Natural killer cell treated with Interleukin-12 subunit alpha and Interleukin-12 subunit beta and Interleukin-15 and Interleukin-18, amount 100 ng/mL, for 72 hours (primary cell): ENCODE data around the gene RFT1. TPM values are rescaled to one million over a fixed set of nuclear protein-coding genes. Genes with fewer than 3 reads are reported as not detected.

ENCODE experiments used
- ATAC-seq, 2 donors: fragments of 150-1000 bp; cut with Tn5 transposase in 1 of 2; sonication (Bioruptor Pico), chemical (Tn5 transposase) in 1 of 2; 2 replicates each; pipeline ENCODE4 v1.10.0; 2021
- DNase-seq: peaks from one replicate; pipeline ENCODE4 v3.0.0; 2022; ENCODE audit warnings: low spot score
- H3K27ac Mint-ChIP-seq, 2 donors: 1 replicate in 1 of 2; 2 replicates in 1 of 2; pipeline ENCODE4 v1.8.0; 2022; ENCODE audit warnings: mixed read lengths in 2 of 2, mild to moderate bottlenecking in 1 of 2, moderate library complexity in 1 of 2
- H3K27me3 Mint-ChIP-seq, 2 donors: 1 replicate in 1 of 2; 2 replicates in 1 of 2; pipeline ENCODE4 v1.8.0; 2022; ENCODE audit warnings: mixed read lengths in 2 of 2
- H3K36me3 Mint-ChIP-seq: one replicate; pipeline ENCODE4 v1.8.0; 2022; ENCODE audit warnings: mixed read lengths
- H3K4me1 Mint-ChIP-seq, 2 donors: 1 replicate in 1 of 2; 2 replicates in 1 of 2; pipeline ENCODE4 v1.8.0; 2022; ENCODE audit warnings: low read depth in 2 of 2, mixed read lengths in 2 of 2, mild to moderate bottlenecking in 1 of 2
- H3K4me3 Mint-ChIP-seq: one replicate; pipeline ENCODE4 v1.8.0; 2022; ENCODE audit warnings: mixed read lengths
- H3K9me3 Mint-ChIP-seq: 2 replicates; pipeline ENCODE4 v1.8.0; 2022; ENCODE audit warnings: mixed read lengths
- total RNA-seq, 2 donors: library from RNA; stranded (reverse); gene quantifications; one replicate each; pipeline ENCODE4 v1.2.3, GENCODE V29; 2022

RFT1 gene
- total RNA-seq, 2 donors from 2014 or later: 33.1 to 51.6 TPM

DNA sequence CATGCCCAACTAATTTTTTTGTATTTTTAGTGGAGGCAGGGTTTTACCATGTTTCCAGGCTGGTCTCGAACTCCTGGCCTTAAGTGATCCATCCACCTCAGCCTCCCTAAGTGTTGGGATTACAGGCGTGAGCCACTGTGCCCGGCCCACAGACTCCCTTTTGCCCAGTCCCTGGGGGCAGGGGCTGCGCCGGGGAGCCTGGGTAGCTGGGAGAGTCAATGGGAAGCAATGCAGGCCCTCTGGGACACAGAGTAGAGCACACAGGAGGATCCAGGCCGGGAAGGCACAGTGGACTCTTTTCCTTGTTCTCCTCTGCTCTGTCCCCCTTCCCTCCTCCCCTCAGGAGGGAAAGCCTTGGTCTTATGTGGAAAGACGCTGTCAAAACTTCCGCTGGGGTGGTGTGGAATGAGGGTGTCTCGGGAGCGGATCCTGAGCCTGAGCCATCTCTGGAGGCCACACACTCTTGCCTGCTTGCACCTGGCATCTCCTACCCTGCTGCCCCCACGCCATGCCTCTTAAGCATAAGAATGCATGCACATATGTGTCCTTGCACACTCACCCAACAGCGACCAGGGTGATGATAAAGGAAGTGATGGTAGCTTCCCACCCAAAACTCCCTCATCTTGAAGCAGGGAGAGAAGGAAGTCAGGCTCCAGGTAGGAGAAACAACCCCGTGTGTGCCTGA, 18.9 kb upstream of the RFT1 start:
- Mint-ChIP-seq H3K27ac (no peak overlapping the region), H3K4me1 (no peaks in the 10 kb centered on the region), H3K27me3 (peaks cover 0 to 6% of the 10 kb centered on the region in 2 donors), H3K36me3 (no peaks in the 10 kb centered on the region), H3K4me3 (no peak overlapping the region), H3K9me3 (no peaks in the 10 kb centered on the region)
- ATAC-seq: no peak
- peak; percentile 41 for DNase-seq

DNA sequence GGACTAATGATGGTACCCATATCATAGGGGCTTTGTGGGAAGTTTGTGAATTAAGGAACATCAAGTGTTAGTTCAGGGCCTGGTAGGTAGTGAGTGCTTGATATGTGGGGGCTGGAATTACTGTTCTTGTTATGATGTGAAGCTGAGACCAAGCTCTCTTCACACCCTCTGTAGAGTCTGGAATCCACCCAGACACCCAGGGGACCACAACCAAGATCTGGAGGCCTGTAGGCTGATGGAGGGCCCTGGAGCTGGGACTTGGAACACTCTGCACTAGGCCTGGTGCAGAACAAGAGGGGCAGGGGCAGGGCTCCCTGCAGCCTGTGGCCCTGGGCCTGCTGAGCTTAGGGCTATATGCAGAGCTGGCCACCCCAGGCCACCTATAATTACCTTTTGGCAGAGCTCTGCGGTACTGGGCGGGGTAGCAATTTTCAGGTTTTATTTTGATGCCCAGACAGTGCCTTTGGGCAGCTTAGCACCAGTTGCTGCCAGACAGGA, 17.7 kb upstream of the RFT1 start:
- ATAC-seq (no peak), DNase-seq (no peak)
- Mint-ChIP-seq H3K36me3 (no peaks in the 10 kb centered on the region), H3K4me3 (no peak overlapping the region), H3K9me3 (no peaks in the 10 kb centered on the region), H3K27ac (no peak overlapping the region), H3K27me3 (no peaks in the 10 kb centered on the region), H3K4me1 (no peaks in the 10 kb centered on the region)

- no peaks in the 10 kb centered on the region for H3K27me3 Mint-ChIP-seq
- no peaks in the 10 kb centered on the region for H3K9me3 Mint-ChIP-seq
- DNase-seq: peak; percentile 41
- ATAC-seq: no peak
- no peak overlapping the region for H3K4me3 Mint-ChIP-seq
- H3K27ac Mint-ChIP-seq: no peak overlapping the region
- no peaks in the 10 kb centered on the region for H3K4me1 Mint-ChIP-seq
- H3K36me3 Mint-ChIP-seq: no peaks in the 10 kb centered on the region
These were observed 17.1 kb upstream of the RFT1 start for GRCh38 chr3:53147151-53147902.

DNA sequence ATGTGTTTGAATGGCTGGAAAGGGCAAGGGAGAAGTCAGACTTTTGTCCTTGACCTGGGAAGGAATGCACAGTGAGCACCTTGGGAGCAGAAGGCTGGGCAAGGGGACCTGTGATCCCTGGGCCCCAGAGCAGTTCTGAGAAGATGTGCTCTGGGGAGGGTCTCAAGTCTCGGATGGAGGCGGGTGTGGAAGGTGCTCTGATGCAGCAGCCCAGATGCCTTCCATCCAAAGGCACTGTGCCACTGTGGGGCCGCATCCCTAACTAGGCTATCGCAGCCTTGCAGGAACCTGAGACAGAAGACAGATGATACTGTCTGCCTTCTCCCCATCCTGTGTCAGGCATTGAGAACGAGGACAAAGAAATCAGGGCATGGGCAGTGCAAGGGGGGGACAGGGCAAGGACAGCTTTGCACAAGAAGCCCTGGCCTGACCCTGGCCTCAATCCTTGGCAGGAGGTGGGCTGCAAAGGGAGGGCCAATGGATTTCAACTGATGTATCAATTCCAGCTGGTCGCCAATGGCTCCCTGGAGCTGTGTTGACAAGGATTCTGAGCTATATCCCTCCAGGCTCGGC, 16.2 kb upstream of the RFT1 start:
- DNase-seq: peak; percentile 45
- Mint-ChIP-seq H3K9me3 (no peaks in the 10 kb centered on the region), H3K27me3 (no peaks in the 10 kb centered on the region), H3K27ac (no peak overlapping the region), H3K36me3 (no peaks in the 10 kb centered on the region), H3K4me1 (no peaks in the 10 kb centered on the region), H3K4me3 (no peak overlapping the region)
- ATAC-seq: no peak

- H3K9me3 Mint-ChIP-seq: no peaks in the 10 kb centered on the region
- ATAC-seq: no peak
- H3K4me1 Mint-ChIP-seq: no peaks in the 10 kb centered on the region
- no peak overlapping the region for H3K27ac Mint-ChIP-seq
- H3K36me3 Mint-ChIP-seq: no peaks in the 10 kb centered on the region
- no peak overlapping the region for H3K4me3 Mint-ChIP-seq
- no peaks in the 10 kb centered on the region for H3K27me3 Mint-ChIP-seq
- no peak for DNase-seq
These were observed 15.5 kb upstream of the RFT1 start for GRCh38 chr3:53145713-53146080.

DNA sequence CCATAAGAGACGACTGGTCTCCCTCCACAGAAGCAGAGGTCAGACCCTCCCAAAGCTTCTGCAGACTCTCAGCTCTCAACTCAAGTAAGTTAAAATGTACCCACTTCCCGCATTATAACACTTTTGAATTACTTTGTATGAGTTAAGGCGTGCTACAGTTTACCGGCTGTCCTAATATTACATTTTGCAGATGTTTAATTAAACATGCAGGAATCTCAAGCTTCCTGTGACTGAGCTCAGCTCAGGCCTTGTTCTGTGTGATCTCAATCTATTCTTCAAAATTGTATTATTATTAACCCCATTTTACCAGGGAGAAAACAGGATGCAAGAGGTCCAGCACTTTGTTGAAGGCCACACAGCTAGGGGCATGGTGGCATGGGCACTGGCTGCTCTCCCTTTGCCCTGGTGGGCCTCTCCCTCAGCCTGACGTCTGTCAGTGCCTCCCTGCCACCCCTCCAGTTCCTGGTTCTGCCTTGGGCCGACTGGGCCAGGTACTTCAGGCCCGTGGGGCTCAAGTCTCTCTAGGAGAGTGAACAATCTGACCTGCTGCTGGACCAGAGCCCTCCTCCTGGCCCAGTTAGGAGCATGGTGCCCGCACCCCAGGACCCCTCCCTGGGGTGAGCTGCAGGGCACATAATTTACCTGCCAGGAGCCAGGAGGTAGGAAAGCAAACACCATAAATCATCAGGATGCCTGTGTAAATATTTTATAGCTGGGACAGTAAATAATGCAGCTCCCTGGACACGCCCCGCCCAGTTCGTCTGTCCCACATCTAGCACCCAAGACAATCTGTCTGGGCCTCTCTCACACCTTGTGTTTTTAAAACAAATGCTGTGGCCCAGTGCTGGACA, 14.9 kb upstream of the RFT1 start:
- H3K4me3 Mint-ChIP-seq: no peak overlapping the region
- H3K27me3 Mint-ChIP-seq: no peaks in the 10 kb centered on the region
- ATAC-seq (no peak), DNase-seq (peak; percentile 12)
- H3K36me3 Mint-ChIP-seq: no peaks in the 10 kb centered on the region
- H3K27ac Mint-ChIP-seq: no peak overlapping the region
- no peaks in the 10 kb centered on the region for H3K9me3 Mint-ChIP-seq
- H3K4me1 Mint-ChIP-seq: peaks cover 5% of the 10 kb centered on the region in 2 donors

DNA sequence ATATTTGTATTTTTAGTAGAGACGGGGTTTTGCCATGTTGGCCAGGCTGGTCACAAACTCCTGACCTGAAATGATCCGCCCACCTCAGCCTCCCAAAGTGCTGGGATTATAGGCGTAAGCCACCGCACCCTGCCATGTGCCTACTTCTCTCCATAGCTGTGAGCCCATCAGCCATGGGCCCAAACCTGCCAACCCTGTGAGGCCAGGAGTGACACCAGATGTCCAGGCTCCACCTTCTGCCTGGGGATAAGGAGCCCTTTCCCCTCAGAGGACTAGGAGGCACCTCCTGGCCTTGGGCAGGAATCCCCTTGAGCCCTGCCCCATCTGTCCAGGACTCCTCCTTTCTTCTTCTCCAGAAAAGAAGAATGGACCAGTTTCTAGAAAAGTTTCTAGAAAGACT, 14.2 kb upstream of the RFT1 start:
- H3K4me3 Mint-ChIP-seq: no peak overlapping the region
- DNase-seq (no peak), ATAC-seq (no peak)
- H3K27ac Mint-ChIP-seq: no peak overlapping the region
- H3K36me3 Mint-ChIP-seq: no peaks in the 10 kb centered on the region
- no peaks in the 10 kb centered on the region for H3K27me3 Mint-ChIP-seq
- H3K4me1 Mint-ChIP-seq: peaks cover 5 to 7% of the 10 kb centered on the region in 2 donors
- H3K9me3 Mint-ChIP-seq: no peaks in the 10 kb centered on the region

GRCh38 chr3:53142986-53143385, 12.8 kb upstream of the RFT1 start:
- no peaks in the 10 kb centered on the region for H3K27me3 Mint-ChIP-seq

GRCh38 chr3:53140847-53141845, 10.9 kb upstream of the RFT1 start:
- Mint-ChIP-seq H3K36me3 (no peaks in the 10 kb centered on the region), H3K27ac (no peak overlapping the region), H3K4me3 (no peak overlapping the region)

More at GRCh38 chr3:53142986-53143385, 12.8 kb upstream of the RFT1 start:
- DNase-seq (peak; percentile 49), ATAC-seq (peak in 1 of 2 donors; percentile 58)
- no peaks in the 10 kb centered on the region for H3K9me3 Mint-ChIP-seq
- H3K36me3 Mint-ChIP-seq: no peaks in the 10 kb centered on the region
- H3K27ac Mint-ChIP-seq: no peak overlapping the region
- H3K4me1 Mint-ChIP-seq: peaks cover 5 to 7% of the 10 kb centered on the region in 2 donors
- no peak overlapping the region for H3K4me3 Mint-ChIP-seq

DNA sequence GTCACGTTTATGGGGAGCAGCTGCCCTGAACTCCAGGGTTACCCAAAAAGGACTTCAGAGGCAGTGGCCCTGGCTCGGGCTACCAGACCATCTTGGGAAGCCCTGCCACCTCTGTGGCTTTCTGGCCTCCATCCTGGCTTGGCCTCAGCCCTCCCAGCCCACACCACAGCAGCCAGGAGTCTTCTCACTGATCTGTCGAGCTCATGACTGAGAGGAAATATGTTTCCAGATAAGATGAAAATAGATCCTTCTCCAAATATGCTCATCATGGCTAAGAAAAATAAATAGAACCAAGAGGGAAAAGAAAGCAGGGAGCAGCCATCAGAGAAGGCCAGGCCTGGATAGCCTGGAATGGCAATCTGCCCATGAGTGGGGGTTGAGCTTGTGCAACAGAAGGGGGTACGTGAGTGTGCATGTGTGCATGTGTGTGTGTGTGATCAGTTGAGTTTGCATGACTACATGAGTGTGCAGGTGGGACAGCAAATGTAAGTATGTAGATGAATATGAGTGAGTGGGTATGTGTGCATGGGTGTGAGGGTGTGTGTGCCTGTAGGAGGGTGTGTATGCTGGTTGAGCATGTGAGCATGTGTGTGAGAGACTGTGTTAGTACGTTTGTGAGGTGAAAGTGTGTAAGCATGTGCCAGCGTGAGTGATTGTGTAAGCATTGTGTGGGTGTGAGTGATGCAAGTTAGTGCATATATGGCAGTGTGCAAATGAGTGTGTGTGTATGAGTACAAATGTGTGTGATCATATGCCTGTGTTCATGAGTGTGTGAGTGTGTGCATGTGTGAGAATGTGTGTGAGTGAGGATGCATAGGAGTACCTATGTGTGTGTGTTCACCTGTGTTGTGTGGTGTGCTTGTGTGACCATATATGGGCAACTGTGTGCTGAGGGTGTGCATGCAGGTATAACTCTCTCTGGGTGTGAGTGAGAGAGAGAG, 9.9 kb upstream of the RFT1 start:
- H3K4me3 Mint-ChIP-seq: no peak overlapping the region
- H3K9me3 Mint-ChIP-seq: no peaks in the 10 kb centered on the region
- H3K4me1 Mint-ChIP-seq: peaks cover 5 to 7% of the 10 kb centered on the region in 2 donors
- ATAC-seq (no peak), DNase-seq (peak; percentile 51)
- no peaks in the 10 kb centered on the region for H3K27me3 Mint-ChIP-seq
- no peak overlapping the region for H3K27ac Mint-ChIP-seq
- H3K36me3 Mint-ChIP-seq: no peaks in the 10 kb centered on the region

More at GRCh38 chr3:53140847-53141845, 10.9 kb upstream of the RFT1 start:
- Mint-ChIP-seq H3K27me3 (no peaks in the 10 kb centered on the region), H3K4me1 (peaks cover 5 to 7% of the 10 kb centered on the region in 2 donors), H3K9me3 (no peaks in the 10 kb centered on the region)
- peak; percentile 53 to 56 for ATAC-seq
- DNase-seq: peak; percentile 25

DNA sequence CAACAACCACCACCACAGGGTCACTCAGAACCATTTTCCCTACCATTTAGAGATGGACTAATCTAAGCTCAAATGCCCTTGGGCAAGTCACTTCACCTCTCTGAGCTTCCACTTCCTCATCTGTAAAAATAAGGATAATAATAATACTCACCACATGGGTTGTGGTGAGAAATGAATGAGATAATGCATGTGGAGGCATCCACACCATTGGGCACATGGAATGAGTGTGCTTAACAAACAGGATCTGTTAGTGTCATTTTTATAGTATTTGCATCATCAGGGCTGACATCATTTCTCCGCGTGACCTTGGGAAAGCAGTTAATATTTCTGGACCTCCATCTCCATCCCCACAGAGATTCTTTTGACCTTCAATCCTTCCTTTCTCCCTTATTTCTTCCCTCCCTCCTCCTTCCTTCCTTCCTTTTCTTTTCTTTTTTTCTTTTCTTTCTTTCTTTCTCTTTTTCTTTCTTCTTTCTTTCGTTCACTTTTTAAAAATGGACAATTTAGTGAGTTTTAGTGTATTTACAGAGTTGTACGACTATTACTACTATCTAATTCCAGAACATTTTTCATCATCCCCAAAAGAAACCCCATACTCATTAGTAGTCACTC, 7.7 kb upstream of the RFT1 start:
- Mint-ChIP-seq H3K9me3 (no peaks in the 10 kb centered on the region), H3K4me1 (peaks cover 5 to 7% of the 10 kb centered on the region in 2 donors), H3K4me3 (no peak overlapping the region), H3K27me3 (no peaks in the 10 kb centered on the region), H3K36me3 (no peaks in the 10 kb centered on the region), H3K27ac (no peak overlapping the region)
- no peak for DNase-seq
- no peak for ATAC-seq
